Right lobe of liver (tissue), 6 donors: ENCODE data around the gene DCDC1. TPM values are rescaled to one million over a fixed set of nuclear protein-coding genes. Genes with fewer than 3 reads are reported as not detected.

Source experiments
- ATAC-seq, 4 donors: fragments of 200-7000 bp; cut with Tn5 transposase; one replicate each; pipeline ENCODE4 v1.9.1; 2020; ENCODE audit warnings: mild to moderate bottlenecking in 4 of 4, moderate library complexity in 4 of 4
- DNase-seq, 3 donors: peaks; one replicate each; pipeline ENCODE4 v3.0.0-alpha.2; 2020
- H3K27ac ChIP-seq, 3 donors: fragments of 200-600 bp; one replicate each; pipeline ENCODE4 v1.8.0; 2022
- H3K27me3 ChIP-seq, 2 donors: fragments of 200-600 bp; one replicate each; pipeline ENCODE4 v1.8.0; 2022
- H3K36me3 ChIP-seq, 4 donors: fragments of 200-600 bp; sonication (generic) in 1 of 4; one replicate each; pipeline versions ENCODE4 v1.5.1 to v1.8.0; 2017 to 2022; ENCODE audit warnings: control low read depth in 1 of 4
- H3K4me1 ChIP-seq, 4 donors: fragments of 200-600 bp; sonication (generic) in 1 of 4; one replicate each; pipeline versions ENCODE4 v1.5.1 to v1.8.0; 2017 to 2022; ENCODE audit warnings: control low read depth in 1 of 4
- H3K4me3 ChIP-seq, 3 donors: fragments of 200-600 bp; one replicate each; pipeline ENCODE4 v1.8.0; 2022
- H3K9me3 ChIP-seq, 4 donors: fragments of 200-600 bp; sonication (generic) in 1 of 4; one replicate each; pipeline versions ENCODE4 v1.5.1 to v1.8.0; 2017 to 2022; ENCODE audit warnings: control low read depth in 1 of 4
- POLR2A ChIP-seq: fragments of 450-650 bp; IDR thresholded peaks from one replicate; pipeline ENCODE4 v1.6.1; 2017; ENCODE audit warnings: antibody characterized with exemption, mild to moderate bottlenecking
- WGBS: methylation state at CpG from one replicate; pipeline ENCODE4 v1.1.6; 2018; ENCODE audit warnings: low coverage, low lambda C conversion rate; ENCODE audit not compliant: insufficient coverage; ENCODE audit errors: missing lambda C conversion rate; 5-methylcytosine and 5-hydroxymethylcytosine counted together
- intact Hi-C, 2 donors: fragments of 100-400 bp; cut with DNase I; formaldehyde crosslinking; loops; one replicate each; pipeline versions ENCODE4 v1.11.2 to v1.14.1; 2022
- total RNA-seq, 6 experiments: library from RNA; depleted of rRNA in 2 of 6; stranded (reverse); fragments of >200 nt in 2 of 6; fragmentation: NEBNext Ultra II Directional in 3 of 6; extraction: Animal tissue kit (Norgen Biotek cat#: 25700) in 3 of 6; gene quantifications; one replicate each; pipeline versions ENCODE4 v1.1.0 to v1.2.4, GENCODE V29; 2016 to 2023
- TF ChIP-seq, protein P1 (sequence below), 4 donors: fragments of 200-600 bp in 3 of 4; fragments of 450-650 bp in 1 of 4; IDR thresholded peaks; one replicate each; pipeline versions ENCODE4 v1.5.1 to v1.8.0; 2016 to 2022; ENCODE audit warnings: antibody characterized with exemption in 4 of 4, mild to moderate bottlenecking in 2 of 4
- donor health status: DM: no; HTN: yes; CAD: no.
- donor health status: DM: no; HTN: no; CAD: no.
- donor health status: DM: no; HTN: no; CAD: no.
- donor health status: DM: no; HTN: yes; CAD: no.
- donor health status: DM: no; HTN: yes; CAD: no.

DCDC1 gene
- total RNA-seq, 6 experiments from 2014 or later = 1.9 to 4.8 (median 2.6) TPM

DNA sequence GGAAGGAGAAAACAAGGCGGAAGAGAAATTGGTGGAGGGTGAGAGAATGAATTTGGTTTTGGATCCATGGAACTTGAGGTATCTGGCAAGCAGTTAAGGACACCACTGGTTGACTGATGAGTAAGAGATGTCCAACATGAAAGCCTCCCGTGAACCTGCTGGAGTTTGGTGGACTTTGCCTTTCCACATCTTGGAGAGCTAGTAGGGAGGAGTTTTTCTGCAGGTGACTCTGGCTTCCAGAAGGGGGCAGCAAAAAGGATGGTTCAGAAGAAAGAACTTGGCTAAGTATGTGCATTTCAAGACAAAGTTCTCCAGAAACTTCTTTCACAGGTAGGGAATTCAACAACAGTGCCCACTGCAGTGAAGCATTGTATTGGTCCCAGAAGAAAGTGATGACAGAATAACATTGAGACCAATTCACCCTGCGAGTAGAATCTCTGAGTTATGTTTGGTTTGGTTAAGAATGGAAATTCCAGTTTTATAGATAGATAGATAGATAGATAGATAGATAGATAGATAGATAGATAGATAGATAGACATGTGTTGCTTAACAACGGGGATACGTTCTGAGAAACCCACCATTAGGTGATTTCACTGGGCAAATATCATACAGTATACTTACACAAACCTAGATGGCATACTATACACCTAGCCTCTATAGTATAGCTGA is 28.5 kb downstream of the DCDC1 start:
- no peak for DNase-seq
- Histone ChIP-seq H3K4me1 (no peaks in the 10 kb centered on the region), H3K9me3 (no peaks in the 10 kb centered on the region), H3K4me3 (no peak overlapping the region), H3K27ac (no peak overlapping the region), H3K36me3 (no peaks in the 10 kb centered on the region), H3K27me3 (no peaks in the 10 kb centered on the region)
- intact Hi-C loops = no loop called here
- WGBS = 67% methylated on average over 4 of the region's 5 CpGs
- ATAC-seq = peak; percentile 21 to 61 (median 37)
- TF ChIP-seq, protein P1, sequence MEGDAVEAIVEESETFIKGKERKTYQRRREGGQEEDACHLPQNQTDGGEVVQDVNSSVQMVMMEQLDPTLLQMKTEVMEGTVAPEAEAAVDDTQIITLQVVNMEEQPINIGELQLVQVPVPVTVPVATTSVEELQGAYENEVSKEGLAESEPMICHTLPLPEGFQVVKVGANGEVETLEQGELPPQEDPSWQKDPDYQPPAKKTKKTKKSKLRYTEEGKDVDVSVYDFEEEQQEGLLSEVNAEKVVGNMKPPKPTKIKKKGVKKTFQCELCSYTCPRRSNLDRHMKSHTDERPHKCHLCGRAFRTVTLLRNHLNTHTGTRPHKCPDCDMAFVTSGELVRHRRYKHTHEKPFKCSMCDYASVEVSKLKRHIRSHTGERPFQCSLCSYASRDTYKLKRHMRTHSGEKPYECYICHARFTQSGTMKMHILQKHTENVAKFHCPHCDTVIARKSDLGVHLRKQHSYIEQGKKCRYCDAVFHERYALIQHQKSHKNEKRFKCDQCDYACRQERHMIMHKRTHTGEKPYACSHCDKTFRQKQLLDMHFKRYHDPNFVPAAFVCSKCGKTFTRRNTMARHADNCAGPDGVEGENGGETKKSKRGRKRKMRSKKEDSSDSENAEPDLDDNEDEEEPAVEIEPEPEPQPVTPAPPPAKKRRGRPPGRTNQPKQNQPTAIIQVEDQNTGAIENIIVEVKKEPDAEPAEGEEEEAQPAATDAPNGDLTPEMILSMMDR (IDR thresholded peaks at IDR 0.05) = peak in 3 of 4 donors; percentile 22 to 40 (median 23)
- no peak for TF ChIP-seq POLR2A

DNA sequence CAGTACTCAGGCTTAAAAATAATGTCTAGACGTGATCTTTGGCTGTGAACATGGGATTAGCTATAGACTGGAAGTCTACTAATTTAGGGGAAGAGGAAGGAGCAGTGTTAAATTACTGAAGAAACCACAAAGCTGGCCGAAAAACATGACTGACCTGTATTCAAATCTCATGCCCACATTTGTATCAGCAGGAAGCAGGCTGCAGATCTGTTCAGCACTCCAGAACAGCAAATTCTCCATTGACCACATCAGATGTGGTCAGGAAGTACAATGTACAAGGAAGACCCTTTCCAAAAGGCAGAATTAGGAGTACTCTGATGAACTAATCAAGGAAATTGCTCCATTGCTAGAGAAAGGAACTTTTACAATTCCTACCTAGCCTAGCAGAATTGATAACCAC is 31.7 kb downstream of the DCDC1 start:
- H3K9me3 ChIP-seq = no peaks in the 10 kb centered on the region
- DNase-seq (no peak), ATAC-seq (no peak)
- intact Hi-C loops = no loop called here
- TF ChIP-seq POLR2A = no peak
- TF ChIP-seq, protein P1 (IDR thresholded peaks at IDR 0.05) = no peak
- H3K27ac ChIP-seq = no peak overlapping the region
- no peak overlapping the region for H3K4me3 ChIP-seq
- no peaks in the 10 kb centered on the region for H3K27me3 ChIP-seq
- H3K36me3 ChIP-seq = no peaks in the 10 kb centered on the region
- 22% methylated on average over 2 of the region's 2 CpGs for WGBS
- no peaks in the 10 kb centered on the region for H3K4me1 ChIP-seq

DNA sequence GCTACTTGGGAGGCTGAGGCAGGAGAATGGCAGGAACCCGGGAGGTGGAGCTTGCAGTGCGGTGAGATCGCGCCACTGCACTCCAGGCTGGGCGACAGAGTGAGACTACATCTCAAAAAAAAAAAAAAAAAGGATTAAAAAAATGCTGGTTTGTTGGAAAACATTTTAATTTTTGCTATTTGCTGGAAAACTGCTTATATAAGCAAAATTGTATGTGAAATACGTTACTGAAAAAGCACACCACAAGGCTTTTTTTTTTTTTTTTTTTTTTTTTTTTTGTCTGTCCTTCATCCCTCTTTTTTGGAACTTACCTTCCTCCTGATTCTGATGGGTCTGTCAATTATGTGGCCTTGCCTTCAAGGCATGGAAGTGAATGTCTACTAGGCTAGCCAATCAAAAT is 40.8 kb downstream of the DCDC1 start:
- 65% methylated on average over 6 of the region's 6 CpGs for WGBS
- intact Hi-C loops = no loop called here
- DNase-seq (no peak), ATAC-seq (no peak)
- Histone ChIP-seq H3K4me1 (no peaks in the 10 kb centered on the region), H3K27ac (no peak overlapping the region), H3K36me3 (no peaks in the 10 kb centered on the region), H3K4me3 (no peak overlapping the region), H3K27me3 (no peaks in the 10 kb centered on the region), H3K9me3 (no peaks in the 10 kb centered on the region)
- TF ChIP-seq POLR2A = no peak
- TF ChIP-seq, protein P1 (IDR thresholded peaks at IDR 0.05) = no peak

DNA sequence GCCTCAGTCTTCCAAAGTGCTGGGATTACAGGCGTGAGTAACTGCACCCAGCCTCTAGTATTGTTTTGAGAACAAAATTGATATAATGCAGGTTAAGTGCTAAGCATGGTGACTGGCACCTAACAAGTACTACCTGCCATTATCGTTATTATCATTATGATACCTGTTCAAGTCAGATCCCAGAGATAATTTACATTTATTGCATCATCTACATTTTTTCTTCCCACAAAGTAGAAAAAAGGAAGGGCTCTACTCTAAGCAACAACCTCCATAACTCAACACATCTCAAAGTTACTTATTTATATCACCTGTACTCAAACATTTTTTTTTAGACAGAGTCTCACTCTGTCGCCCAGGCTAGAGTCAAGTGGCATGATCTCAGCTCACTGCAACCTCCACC is 42.1 kb downstream of the DCDC1 start:
- no peak for TF ChIP-seq POLR2A
- TF ChIP-seq, protein P1 (IDR thresholded peaks at IDR 0.05) = no peak
- Histone ChIP-seq H3K27ac (no peak overlapping the region), H3K4me3 (no peak overlapping the region), H3K27me3 (no peaks in the 10 kb centered on the region), H3K9me3 (no peaks in the 10 kb centered on the region), H3K4me1 (no peaks in the 10 kb centered on the region), H3K36me3 (no peaks in the 10 kb centered on the region)
- no peak for ATAC-seq
- DNase-seq = no peak
- 75% methylated on average over 3 of the region's 3 CpGs for WGBS
- intact Hi-C loops = no loop called here
